ENCODE measurements around the gene FMO5. TPM values are rescaled to one million over a fixed set of nuclear protein-coding genes. Genes with fewer than 3 reads are reported as not detected.

Gene FMO5
- total and polyA plus RNA-seq, 2 of the 13 experiments (the other 11 are each of a cell fraction or from before 2014, with no cell fraction given) = 48.2 to 149 TPM

GRCh38 chr1:147240131-147240721 is 15.1 kb upstream of the FMO5 start (continued):
- TF ChIP-seq ETV5 (CRISPR knock-in tag; IDR thresholded peaks at IDR 0.05; ENCODE audit: borderline replicate concordance) (peak; percentile 56; the same call in 1 of the 2 replicates), HNF1A (IDR thresholded peaks at IDR 0.05; ENCODE audit: low read depth) (peak; percentile 71), HNF1A (CRISPR knock-in tag; IDR thresholded peaks at IDR 0.05; ENCODE audit: borderline replicate concordance) (peak; percentile 75; the same call in 1 of the 2 replicates), ELF3 (CRISPR knock-in tag; IDR thresholded peaks at IDR 0.05) (peak; percentile 28; the same call in 1 of the 2 replicates), SNAI1 (CRISPR knock-in tag; IDR thresholded peaks at IDR 0.05; ENCODE audit: borderline replicate concordance) (0 out of 2 replicates have a peak, but pooled peaks have one; percentile 40), TBX2 (CRISPR knock-in tag; IDR thresholded peaks at IDR 0.05; ENCODE audit: borderline replicate concordance) (peak; percentile 51), SIX1 (CRISPR knock-in tag; IDR thresholded peaks at IDR 0.05; ENCODE audit: borderline replicate concordance) (peak; percentile 63; the same call in 1 of the 2 replicates), BCL6 (CRISPR knock-in tag; IDR thresholded peaks at IDR 0.05) (peak; percentile 65), ZFX (CRISPR knock-in tag; IDR thresholded peaks at IDR 0.05; ENCODE audit: low read depth) (peak; percentile 59), PITX1 (CRISPR knock-in tag; IDR thresholded peaks at IDR 0.05) (peak; percentile 87), ZNF609 (CRISPR knock-in tag; IDR thresholded peaks at IDR 0.05; ENCODE audit: borderline replicate concordance) (peak; percentile 43; the same call in 1 of the 2 replicates), EP300 (IDR thresholded peaks at IDR 0.05; ENCODE audit: low read depth in 2 of 2, low read length in 2 of 2) (peak in 1 of 2 experiments; percentile 40; a peak in 1 of 4 replicates), EP300 (CRISPR knock-in tag; IDR thresholded peaks at IDR 0.05; ENCODE audit: borderline replicate concordance) (0 out of 2 replicates have a peak, but pooled peaks have one; percentile 24), UBTF (CRISPR knock-in tag; IDR thresholded peaks at IDR 0.05) (0 out of 2 replicates have a peak, but pooled peaks have one; percentile 26), TAF1 (CRISPR knock-in tag; IDR thresholded peaks at IDR 0.05) (peak; percentile 58; the same call in 1 of the 2 replicates), KLF16 (CRISPR knock-in tag; IDR thresholded peaks at IDR 0.05) (peak in 1 of 2 experiments; percentile 16; a peak in 1 of 4 replicates), ZSCAN9 (CRISPR knock-in tag; IDR thresholded peaks at IDR 0.05; ENCODE audit: borderline replicate concordance) (peak; percentile 18; the same call in 1 of the 2 replicates), ZNF652 (CRISPR knock-in tag; IDR thresholded peaks at IDR 0.05; ENCODE audit: borderline replicate concordance, low read depth) (0 out of 2 replicates have a peak, but pooled peaks have one; percentile 14)

All from HepG2 (cell line).